ENCODE data around the gene MMP17.

MMP17 gene

GRCh38 chr12:131830914-131831571 is 2.9 kb downstream of the MMP17 start:
- peak; percentile 22 for DNase-seq

DNA sequence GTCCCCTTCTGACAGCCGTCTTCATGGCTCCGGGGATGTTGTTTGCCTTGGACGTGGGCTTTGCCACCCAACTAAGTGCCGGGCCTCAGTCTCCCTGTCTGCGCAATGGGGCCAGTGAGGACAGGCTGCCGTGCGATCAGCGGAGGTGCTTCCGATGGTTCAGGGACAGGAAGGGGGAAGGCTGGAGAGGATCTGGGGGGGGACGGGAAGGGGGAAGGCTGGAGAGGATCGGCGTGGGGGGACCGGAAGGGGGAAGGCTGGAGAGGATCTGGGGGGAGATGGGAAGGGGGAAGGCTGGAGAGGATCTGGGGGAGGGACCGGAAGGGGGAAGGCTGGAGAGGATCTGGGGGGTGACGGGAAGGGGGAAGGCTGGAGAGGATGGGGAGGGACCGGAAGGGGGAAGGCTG is 3.4 kb downstream of the MMP17 start:
- peak; percentile 87 for DNase-seq

DNA sequence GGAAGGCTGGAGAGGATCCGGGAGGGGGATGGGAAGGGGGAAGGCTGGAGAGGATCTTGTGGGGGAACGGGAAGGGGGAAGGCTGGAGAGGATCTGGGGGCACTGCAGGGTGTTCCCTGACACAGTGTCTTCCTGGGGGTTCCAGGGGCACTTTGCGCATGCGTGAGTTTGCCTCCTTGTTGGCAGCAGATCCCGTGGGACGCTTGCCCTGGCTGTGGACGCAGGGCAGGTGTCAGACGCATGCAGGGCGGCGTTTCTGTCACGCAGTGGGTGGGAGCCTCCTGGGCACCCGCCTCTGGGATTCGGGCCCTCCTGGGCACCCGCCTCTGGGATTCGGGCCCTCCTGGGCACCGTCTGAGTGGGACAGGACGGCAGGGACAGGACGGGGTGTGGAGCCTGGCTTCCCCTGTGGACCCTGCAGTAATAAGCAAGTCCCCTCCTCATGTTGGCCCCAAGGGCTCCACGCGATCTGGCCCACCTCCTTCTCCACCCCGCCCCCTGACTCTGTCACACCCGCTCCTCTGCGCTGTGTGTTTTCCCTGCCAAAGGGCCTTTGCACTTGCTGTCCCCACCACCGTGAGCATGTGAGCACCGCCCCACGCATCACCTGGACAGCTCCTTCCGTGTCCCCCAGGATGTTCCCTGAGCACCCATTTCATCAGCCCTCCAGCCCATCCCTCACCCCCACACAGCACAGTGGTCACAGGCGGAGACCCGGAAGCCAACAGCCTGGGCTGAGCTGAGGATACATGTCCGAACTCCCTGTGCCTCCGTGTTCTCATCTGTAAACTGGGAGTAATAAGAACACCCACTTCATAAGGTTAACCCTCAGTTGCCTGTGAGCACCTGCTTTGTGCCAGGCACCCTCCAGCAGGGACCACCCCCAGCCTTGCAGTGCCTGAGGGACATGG is 4.4 kb downstream of the MMP17 start:
- peak; percentile 72 for DNase-seq

- no peak for DNase-seq
Measured at GRCh38 chr12:131833288-131833895, 5.2 kb downstream of the MMP17 start.

- peak; percentile 29 for DNase-seq
Measured at GRCh38 chr12:131833896-131834641, 5.9 kb downstream of the MMP17 start.

DNA sequence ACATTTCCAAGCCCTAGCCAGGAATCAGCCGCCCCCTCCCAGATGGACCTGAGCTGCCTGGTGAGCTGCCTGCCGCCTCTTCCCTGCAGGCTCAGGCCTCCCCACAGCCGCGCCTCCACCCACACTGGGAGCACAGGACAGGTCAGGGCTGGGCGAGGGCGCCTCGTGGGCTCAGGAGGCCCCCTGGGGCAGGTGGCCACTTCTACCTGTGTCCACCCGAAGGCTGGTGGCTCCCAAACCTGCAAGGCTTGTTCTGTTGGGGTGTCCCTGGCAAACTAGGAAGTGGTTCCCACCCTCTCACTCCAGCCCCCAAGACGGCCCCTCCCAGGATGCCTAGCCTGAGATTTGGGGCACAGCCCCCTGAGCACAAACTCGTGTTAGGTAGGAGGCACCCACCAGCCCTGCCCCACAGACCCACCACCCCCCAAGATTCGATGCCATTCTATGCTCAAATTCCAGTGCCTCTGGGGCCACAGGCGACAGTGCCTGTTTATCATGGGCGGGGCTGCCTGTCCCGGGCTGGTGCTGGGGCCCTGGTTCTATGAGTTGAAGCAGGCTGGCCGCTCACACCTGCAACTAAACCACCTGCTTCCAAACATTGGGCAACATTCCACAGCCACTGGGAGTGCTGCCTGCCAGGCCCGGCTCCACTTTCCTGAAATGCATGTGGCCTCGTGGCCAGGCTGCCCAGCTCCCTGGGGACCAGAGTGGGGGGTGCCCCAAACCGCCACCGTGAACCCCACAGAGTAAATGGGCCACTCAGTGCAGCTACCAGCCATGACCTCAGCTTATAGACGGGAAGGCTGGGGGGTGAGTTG is 6.8 kb downstream of the MMP17 start:
- DNase-seq: no peak

DNA sequence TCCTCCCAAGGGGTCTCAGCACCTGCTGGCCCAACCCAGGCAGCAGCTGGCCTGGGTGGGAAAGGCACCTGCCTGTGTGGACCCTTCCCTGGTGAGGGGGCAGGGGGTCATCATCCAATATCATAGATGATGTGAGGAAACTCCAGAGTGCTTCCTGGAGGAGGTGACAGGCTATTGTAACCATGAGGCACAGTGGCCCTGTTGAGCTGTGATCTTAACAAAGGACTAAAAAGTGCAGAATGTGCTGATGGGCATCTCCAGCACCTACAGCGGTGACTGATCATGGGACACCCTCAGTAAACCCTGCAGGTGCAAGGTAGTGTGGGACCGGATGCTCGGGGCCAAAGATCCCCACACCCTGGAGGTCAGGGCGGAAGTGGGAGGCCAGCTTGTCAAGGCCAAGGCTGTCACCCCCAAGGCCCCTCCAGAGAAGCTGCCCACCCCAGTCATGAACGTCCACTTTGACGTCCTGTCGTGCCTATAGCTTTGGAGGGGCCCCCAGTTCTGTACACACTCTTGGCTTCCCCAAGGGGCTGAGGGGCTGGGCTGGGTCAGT is 7.5 kb downstream of the MMP17 start:
- DNase-seq: no peak

DNA sequence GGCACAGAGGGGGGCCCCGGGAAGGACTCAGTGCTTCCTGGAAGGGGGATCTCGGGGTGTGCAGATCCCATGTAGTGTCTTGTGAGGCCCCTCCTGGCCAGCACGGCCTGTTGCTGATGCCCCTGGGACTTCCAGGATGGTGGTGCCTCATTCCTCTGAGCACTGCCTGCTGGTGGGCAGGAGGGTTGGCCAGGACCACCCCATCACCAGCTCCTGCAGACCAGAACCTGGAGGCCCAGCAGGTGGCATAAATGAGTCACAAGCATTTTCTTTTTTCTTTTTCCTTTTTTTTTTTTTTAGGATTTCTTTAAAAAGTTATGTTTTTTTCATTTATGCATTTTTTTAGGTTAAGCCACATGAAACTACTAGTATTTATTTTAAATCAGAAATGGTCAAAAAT is 8.0 kb downstream of the MMP17 start:
- no peak for DNase-seq

- DNase-seq: no peak
Measured at GRCh38 chr12:131836714-131837397, 8.7 kb downstream of the MMP17 start.

- DNase-seq: no peak
Measured at GRCh38 chr12:131840643-131841416, 12.6 kb downstream of the MMP17 start.

DNA sequence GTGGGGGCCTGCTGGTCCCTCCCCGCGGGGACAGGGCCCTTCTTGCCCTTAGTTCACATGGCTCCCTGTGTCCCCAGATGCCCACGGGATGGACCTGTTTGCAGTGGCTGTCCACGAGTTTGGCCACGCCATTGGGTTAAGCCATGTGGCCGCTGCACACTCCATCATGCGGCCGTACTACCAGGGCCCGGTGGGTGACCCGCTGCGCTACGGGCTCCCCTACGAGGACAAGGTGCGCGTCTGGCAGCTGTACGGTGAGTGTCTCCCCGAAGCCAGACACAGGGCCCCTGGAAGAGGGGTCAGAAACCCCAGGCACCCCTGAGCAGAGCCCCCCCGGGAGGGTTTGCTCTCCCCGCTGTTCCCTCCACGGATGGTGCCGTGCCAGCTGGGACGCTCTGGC is 13.4 kb downstream of the MMP17 start:
- no peak for DNase-seq

DNA sequence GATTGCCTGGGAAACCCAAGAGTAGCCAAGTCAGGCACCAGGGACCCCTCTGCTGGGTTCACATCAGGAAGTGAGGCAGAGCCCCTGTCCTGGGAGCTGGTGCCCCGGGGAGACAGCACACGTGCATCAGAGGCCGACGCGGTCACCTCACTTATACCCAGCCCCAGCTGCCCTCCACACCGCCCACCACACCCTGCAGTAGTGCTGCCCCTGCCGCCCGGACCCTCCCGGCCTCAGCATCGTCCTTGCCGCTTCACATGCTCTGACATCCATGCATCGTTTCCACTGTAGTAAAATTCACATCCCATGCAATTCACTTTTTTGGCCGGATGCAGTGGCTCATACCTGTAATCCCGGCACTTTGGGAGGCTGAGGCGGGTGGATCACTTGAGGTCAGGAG is 14.0 kb downstream of the MMP17 start:
- no peak for DNase-seq

DNA sequence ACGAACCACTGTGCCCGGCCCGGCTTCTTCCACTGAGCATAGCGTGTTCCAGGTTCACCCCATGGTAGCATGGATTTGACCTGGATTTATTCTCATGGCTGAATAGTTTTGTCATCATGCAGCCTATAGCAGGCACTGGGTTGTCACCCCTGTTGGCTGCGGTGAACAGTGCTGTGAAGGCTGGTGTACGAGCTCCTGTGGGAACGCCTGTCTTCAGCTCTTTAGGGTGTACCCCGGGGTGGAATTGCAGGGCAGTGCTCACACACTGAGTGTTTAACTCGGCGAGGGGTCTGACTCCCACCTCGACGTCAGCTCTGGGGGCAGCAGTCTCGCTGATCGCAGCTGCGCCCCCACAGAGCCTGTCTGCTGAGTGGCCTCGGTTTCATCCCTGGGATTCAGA is 15.3 kb downstream of the MMP17 start:
- DNase-seq: no peak

GRCh38 chr12:131844140-131844539 is 15.9 kb downstream of the MMP17 start:
- DNase-seq: no peak

DNA sequence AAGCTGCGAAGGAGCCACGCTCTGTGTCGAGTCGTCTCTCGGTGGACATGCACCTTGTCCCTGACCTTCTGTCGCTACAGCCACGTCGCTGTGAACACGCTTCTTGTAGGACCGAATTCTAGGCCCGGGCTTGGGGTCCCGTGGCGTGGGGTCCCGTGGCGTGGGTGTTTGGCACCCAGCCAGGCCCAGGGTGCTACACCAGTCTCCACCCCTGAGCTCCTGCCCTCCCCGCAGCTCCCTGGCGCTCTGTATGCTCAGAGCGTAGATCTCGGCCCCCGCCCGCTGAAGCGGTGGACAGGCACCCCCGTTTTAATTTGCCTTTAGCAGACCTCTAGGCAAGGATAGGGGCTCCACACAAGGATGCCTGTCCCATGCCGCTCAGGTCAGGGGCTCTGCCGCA is 16.5 kb downstream of the MMP17 start:
- DNase-seq: no peak

DNA sequence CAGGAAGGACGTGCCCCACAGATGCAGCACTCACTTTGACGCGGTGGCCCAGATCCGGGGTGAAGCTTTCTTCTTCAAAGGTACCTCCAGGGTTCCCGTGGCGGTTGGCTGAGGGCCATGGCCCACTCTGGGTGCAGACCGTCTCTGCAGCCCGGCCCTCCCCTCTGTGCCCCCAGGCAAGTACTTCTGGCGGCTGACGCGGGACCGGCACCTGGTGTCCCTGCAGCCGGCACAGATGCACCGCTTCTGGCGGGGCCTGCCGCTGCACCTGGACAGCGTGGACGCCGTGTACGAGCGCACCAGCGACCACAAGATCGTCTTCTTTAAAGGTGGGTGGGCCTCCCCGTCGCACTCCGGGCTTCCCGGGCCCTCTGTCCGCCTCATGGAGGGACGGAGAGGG is 16.9 kb downstream of the MMP17 start:
- DNase-seq: no peak

DNA sequence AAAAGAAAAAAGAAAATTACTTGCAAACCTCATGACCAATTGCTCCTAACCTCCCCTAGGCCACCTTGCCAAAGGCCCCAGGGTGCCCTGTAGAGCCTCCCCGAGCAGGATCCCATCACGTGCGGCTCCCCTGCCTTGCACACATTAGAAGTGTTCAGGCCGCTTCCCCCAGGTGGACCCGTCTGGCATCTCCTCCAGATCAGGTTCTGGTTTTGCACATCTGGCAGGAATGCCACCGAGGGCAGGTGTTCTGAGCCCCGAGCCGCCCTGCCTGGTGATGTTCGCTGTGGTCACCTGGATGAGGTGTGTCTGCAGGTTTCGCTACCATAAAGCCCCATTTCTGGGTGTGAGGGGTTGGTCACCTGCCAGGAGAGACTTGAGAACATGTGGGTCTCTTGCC is 19.3 kb downstream of the MMP17 start:
- DNase-seq: no peak

GRCh38 chr12:131848753-131849152 is 20.6 kb downstream of the MMP17 start:
- no peak for DNase-seq

DNA sequence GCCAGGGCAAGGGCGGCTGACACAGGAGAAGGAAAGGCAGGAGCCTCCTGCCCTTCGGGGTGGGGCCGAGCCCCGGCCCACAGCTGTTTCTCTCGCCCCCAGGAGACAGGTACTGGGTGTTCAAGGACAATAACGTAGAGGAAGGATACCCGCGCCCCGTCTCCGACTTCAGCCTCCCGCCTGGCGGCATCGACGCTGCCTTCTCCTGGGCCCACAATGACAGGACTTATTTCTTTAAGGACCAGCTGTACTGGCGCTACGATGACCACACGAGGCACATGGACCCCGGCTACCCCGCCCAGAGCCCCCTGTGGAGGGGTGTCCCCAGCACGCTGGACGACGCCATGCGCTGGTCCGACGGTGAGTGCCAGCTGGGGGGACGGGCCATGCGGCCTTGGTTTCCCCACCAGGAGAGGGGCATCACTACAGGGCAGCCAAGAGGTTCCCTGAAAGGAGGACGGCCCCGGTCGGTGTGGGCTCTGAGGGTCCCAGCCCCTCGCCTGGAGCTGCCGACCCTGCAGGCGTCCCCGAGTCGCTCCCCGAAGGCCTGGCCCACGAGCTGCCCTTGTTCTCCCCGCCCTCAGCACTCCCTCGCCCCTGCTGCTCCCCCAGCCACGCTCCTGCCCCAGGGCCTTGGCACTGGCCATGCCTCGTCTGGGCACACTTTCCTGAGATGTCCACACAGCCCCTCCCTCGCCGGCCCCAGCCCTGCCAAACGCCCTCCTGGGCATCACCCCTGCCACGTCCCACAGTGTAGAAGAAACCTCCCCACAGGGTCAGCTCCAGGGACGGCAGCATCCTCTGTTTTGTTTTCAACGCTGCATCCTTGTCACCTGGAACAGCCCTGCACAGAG is 21.7 kb downstream of the MMP17 start:
- no peak for DNase-seq

Data from HCEC 1CT (cell line).